GM08714 (cell line): ENCODE results near the gene HELZ2.
"Not testable (repeated sequence)": the region's sequence is repeated elsewhere in the genome, so short reads cannot be mapped to it uniquely, and the experiment has no call there.

ENCODE experiments used
- H3K4me3 ChIP-seq: fragments of 200-500 bp; sonication (Bioruptor generic); 2 replicates; pipeline ENCODE4 v1.5.1; 2014; ENCODE audit warnings: mild to moderate bottlenecking, low read length, inconsistent platforms
- ZNF274 ChIP-seq: IDR thresholded peaks from 2 replicates; pipeline ENCODE4 v1.6.1; 2012; ENCODE audit warnings: mild to moderate bottlenecking, low read depth, low read length

Gene HELZ2

DNA sequence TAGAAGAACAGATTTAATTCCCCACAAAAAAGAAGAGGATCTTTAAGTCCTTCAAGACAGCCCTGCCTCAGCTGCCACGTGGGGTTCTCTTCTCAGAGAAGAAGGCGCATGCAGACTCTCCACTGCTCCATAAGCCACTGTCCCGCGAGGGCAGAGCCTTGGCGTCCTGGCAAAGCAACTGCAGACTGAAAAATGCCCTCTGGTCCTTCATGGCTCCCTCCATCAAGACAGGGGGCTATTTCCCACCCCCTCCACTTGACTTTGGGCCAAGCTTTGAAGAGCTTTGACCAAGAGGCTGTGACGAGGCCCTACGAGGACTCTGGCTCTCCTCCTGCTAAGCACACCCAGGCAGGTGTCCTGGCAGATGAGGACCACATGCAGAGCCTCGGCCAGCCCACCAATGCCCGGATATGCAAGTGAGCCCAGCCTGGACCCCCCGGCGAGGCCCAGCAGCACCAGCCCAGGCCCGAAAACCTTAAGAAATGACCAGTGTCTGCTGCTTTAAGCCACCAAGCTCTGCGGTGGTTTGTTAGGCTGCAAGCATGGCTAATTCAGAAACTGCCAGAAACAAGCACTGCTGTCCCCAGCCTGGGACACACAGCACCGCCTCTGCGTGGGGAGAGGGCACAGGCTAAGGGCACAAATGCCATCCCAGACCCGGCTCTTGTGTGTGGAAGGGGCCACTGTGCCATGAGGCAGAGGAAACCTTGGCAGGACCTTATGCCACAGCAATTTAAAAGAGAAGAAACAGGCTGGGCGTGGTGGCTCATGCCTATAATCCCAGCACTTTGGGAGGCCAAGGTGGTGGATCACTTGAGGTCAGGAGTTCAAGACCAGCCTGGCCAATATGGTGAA, 36.8 kb upstream of the HELZ2 start:
- TF ChIP-seq ZNF274, result no peak
- H3K4me3 ChIP-seq, result no peak overlapping the region

DNA sequence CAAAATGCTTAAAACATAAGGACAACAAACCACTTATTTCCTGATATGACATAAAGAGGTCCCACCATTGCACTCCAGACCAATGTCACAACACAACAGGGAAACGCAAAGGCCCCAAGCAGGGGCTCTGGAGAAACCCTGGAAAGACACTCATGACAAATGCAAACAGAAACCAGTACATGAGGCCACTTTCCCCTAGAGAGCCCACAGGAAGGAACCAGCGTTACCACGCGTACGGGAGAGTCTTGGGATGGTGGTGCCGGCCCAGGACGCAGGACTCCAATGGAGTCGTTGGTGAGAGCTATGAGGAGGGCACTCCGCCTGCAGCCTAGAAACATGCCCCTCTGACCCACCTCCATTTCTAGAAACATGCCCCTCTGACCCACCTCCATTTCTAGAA, 32.6 kb upstream of the HELZ2 start:
- H3K4me3 ChIP-seq, result no peak overlapping the region
- TF ChIP-seq ZNF274, result no peak

DNA sequence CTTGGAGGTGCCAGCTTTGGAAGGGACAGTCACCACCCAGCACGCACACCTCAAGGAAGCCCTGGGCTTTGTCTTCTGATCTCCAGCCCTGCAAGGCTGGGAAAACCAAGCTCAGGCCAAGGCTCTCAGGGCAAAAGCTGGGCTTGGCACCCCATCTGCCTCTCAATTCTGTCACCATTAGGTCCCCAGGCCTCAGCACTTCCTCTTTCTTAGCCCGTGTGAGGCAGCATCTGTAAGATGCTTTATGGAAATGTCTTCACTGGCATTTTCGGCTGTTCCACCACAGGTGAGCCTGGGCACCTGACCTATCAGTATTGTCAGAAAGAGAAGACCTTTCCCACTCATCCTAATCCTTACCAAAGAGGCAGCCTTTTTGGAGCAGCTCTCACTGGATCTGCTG, 28.3 kb upstream of the HELZ2 start:
- no peak overlapping the region for H3K4me3 ChIP-seq
- TF ChIP-seq ZNF274, result no peak

DNA sequence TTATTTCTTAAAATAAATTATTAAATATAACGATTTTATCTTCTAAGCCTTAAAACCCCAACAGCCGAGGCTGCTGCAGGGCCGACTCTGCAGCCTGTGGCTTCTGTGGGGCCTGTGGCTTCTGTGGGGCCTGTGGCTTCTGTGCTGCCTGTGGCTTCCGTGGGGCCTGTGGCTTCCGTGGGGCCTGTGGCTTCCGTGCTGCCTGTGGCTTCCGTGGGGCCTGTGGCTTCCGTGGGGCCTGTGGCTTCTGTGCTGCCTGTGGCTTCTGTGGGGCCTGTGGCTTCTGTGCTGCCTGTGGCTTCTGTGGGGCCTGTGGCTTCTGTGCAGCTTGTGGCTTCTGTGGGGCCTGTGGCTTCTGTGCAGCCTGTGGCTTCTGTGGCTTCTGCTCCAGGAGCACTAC, 27.6 kb upstream of the HELZ2 start:
- H3K4me3 ChIP-seq, result not testable (repeated sequence)

DNA sequence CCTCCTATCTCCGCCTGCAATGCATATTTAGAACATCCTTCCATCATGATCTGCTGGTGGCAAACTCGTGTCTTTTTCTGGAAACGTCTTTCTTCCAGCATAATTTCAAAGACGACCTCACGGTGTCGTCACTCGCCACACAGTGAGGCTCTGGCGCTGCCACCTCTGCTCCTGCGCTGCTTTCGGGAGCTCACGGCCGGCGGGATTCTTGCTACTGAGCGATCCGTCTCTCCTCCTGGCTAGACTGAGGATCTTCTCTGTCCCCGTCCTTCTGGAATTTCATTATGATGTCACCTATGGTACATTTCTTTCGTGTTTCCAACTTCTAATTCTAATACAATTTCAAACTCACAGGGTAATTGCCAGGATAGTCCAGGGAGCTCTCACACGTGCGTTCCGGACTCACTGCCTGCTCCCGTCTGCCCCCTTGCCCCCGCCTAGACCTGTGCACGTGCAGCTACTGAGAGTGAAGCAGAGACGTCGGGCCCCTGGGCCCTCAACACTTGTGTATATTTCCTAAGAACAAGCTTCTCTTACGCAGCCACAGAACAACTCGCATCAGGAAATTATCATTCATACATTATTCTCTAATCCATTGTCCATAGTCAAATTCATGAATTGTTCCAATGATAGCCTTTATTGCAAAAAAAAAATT, 25.5 kb upstream of the HELZ2 start:
- TF ChIP-seq ZNF274, result no peak
- no peak overlapping the region for H3K4me3 ChIP-seq

DNA sequence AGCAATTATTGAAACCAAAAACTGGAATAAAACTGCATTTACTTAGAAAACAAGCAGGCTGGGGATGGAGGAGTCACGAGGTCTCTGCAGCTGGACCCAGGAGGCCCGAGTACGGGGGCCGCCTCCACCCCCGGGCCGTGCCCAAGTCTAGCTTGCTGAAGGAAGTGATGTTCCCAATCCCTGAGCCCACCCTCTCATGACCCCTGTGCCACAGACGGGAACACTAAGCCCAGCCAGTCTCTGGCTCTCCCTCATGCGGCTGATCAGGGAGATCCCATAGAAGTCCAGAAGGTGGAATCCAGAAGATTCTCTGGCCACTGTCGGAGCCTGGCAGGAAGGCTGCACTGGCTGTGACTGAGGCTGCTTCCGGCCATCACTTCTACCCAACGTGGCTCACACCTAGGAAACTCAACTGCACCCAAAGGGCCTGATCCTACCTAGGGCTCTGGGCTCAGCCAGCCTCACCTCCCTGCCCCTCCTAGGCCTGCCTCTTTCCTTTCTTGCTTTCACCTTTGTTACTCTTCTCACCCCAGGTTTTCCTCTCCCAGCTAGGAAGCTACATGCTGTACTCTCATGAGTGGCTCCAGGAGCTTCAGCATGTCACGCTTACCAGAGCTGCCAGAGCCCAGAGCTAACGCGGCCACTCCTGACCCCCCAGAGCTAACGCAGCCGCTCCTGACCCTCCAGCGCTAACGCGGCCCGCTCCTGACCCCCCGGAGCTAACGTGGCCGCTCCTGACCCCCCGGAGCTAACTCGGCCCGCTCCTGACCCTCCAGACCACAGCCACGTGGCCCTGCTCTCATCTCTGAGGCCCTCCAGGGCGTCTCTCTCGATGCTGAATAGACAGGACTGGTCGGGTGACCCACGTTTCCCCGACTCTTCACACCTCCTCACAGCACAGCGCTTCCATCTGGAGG, 24.7 kb upstream of the HELZ2 start:
- H3K4me3 ChIP-seq, result no peak overlapping the region
- TF ChIP-seq ZNF274, result no peak

DNA sequence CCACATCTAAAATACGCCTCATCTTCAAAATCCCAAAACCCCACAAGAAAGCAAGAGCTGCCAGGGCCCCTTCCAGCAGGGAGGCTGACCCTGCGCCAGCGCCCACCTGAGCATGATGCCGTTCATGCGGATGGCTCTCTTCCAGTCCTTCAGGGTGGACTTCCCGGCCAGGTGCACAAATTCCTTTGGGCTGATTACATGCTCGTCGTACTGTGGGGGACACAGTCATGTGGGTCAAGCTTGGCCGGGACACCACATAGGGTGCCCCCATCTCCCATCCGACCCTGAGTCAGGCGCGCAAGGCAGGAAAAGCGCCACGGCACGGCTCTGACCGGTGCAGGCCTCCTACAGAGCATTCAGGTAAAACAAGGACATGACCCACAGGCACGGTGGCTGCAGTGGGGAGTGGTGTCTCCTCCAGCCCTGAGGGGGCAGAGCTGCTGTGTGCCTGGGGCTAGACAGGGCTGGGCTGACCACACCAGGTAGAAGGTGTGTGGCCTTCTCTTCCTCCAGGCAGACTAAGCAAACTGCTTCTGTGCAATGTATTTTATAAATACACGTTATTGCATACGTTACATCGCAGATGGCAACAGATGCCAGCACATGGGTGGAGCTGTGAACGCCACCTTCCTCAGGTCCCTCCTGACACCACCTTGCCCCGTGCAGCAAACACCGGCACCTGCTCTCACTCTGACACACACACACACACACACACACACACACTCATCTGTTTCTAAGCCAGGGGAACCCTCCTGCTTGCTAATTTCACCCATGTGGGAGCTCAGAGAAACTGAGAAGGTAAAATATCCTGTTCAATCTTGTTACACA, 23.8 kb upstream of the HELZ2 start:
- no peak for TF ChIP-seq ZNF274
- no peak overlapping the region for H3K4me3 ChIP-seq

DNA sequence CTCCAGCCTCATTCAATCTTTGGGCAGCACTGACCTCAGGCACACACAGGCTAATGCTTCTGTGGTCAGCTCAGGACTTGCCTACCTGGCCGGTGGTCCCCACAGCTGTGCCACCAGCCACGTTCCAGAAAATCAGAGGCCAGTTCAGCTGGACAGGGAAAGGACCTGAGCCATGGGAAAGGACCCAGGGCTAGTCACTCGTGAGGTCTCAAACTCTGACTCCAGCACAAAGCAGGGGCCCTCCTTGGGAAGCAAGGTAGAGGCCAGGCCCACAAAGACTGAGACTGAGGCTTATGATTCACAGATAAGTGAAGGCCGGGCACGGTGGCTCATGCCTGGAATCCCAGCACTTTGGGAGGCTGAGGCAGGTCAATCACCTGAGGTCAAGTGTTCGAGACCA, 22.4 kb upstream of the HELZ2 start:
- no peak overlapping the region for H3K4me3 ChIP-seq
- no peak for TF ChIP-seq ZNF274

DNA sequence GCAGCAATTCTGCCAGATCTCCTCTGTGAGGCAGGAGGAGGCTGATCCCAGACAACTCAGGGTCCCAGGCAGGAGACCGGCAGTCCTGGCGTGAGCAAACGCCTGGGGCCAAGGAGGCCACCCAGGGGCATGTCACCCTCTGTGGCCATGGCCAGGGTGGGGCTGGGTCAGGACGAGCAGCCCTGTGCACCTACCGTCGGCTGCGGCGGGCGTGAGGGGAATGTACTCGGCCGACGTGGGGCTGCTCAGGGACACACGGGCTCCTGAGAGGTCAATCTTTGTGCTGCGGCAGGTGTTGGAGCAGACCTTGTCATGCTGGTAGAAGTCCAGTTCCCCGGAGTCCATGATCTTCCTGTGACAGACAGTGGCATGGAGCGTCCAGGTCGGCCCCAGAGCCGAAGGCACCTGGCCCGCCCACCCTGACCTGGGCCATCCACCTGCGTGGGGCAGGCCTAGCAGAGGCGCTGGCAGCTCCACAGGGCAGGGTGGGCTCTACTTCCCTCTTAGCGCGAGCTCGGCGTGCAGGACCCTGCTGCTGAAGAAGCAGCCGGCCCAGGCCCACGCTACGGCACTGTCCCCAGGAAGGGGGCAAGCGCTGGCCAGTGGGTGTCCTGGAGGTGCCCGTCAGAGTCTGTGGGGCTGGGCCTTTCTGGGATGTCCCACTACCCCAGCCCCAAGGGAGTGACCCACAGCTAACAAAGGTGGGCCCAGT, 21.5 kb upstream of the HELZ2 start:
- TF ChIP-seq ZNF274, result no peak
- no peak overlapping the region for H3K4me3 ChIP-seq

DNA sequence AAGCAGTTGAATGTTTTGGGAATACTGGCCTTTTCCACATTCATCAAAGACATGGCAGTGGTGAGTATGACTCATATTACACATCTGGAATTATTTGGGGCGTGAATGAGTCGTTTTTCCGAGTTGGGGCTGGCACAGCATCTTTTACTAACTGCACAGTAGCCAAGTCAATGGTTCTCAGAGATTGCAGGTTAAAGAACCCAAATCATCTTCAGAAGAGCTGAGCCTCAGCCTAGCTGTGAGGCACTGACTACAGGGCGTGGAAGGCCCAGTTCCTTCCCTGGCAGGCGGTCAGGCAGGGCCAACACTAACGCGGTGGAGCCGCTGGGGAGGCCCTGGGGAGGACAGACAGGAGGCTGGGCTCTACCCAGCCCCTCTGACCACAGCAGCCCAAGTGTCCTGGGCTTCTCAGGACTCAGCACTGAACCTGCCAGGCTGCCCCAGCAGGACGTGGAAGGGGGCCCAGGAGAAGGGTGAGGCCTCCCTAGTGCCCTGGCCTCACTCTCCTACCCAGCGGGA, 20.1 kb upstream of the HELZ2 start:
- H3K4me3 ChIP-seq, result no peak overlapping the region
- no peak for TF ChIP-seq ZNF274

DNA sequence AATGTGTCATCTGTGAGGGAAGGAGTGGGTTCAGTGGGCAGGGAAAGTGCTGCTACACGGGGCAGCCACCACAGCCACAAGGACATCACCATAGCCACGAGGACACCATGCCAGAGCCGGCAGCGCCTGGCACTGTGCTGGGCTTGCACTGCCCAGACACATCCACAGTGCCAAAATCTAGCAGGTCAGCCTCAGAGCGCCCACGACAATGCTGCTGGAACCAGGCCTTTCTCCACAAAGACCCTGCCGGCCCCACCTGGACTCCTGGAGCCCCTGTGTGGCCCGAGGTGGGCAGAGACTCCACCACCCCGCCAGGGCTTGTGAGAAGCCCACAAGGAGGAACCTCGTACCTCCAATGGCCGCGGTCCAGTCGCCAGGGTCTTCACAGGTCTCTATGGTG, 18.6 kb upstream of the HELZ2 start:
- no peak for TF ChIP-seq ZNF274
- H3K4me3 ChIP-seq, result no peak overlapping the region

DNA sequence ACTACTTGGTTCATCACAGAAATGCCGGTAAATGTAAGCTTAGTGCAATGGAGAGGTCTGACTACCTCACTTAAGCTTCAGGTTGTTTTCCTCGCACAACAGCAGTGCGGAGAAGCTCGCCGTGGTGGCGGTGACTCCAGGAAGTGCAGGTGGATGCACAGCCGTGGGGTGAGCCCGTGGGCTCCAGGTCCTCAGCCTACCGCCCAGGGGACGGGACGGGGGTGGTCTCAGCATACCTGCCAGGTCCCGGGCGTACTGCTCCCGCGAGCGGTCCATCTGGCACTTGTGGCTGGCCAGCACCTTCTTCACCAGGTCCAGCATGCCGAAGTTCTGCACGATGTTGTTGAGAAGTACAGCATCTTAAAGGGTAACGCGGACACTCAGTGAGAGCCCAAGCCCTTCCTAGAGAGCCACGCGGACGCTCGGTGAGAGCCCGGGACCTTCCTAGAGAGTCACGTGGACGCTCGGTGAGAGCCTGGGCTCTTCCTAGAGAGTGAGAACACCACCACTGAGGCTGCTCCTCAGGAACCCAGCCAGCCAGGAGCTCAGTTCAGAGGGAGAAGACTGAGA, 17.8 kb upstream of the HELZ2 start:
- TF ChIP-seq ZNF274, result no peak
- no peak overlapping the region for H3K4me3 ChIP-seq

DNA sequence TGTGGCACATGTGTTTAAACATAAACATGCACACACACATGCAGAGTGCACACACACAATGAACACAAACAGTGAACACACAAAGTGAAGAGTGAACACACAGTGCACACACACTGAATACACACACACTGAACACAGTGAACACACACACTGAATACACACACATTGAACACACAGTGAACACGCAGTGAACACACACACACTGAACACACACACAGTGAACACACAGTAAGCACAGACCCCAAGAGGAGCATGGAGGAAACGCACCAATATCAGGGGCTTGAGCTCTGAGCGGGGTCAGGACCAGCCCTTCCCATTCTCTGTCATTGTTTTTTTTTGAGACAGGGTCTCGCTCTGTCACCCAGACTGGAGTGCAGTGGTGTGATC, 17.1 kb upstream of the HELZ2 start:
- H3K4me3 ChIP-seq, result no peak overlapping the region
- TF ChIP-seq ZNF274, result no peak
